Measurements from ENCODE around the gene CACNA1D.
A peak's percentile ranks its signal among the peaks of the same experiment; 100 is the strongest.

Gene CACNA1D

DNA sequence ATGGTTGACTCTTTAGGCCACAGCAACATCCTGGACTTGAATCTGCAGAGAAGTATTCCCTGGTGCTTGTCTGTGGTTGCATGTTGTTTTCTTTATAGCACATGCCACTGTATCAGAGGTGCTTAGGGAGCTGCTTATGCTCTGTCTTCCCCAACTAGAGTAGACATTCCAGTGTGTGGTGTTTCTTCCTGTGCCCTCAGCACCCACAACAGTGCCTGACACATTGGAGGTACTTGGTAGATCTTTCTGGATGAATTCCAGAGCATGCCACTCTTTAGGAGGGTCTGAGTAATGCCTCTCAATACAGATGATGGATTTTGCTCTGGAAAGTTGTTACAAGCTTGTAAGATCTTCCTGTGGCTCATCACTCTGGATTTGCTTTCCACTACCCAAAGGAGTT, 234.2 kb downstream of the CACNA1D start:
- TF ChIP-seq, protein P1, sequence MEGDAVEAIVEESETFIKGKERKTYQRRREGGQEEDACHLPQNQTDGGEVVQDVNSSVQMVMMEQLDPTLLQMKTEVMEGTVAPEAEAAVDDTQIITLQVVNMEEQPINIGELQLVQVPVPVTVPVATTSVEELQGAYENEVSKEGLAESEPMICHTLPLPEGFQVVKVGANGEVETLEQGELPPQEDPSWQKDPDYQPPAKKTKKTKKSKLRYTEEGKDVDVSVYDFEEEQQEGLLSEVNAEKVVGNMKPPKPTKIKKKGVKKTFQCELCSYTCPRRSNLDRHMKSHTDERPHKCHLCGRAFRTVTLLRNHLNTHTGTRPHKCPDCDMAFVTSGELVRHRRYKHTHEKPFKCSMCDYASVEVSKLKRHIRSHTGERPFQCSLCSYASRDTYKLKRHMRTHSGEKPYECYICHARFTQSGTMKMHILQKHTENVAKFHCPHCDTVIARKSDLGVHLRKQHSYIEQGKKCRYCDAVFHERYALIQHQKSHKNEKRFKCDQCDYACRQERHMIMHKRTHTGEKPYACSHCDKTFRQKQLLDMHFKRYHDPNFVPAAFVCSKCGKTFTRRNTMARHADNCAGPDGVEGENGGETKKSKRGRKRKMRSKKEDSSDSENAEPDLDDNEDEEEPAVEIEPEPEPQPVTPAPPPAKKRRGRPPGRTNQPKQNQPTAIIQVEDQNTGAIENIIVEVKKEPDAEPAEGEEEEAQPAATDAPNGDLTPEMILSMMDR (IDR thresholded peaks at IDR 0.05; ENCODE audit: control insufficient read depth, insufficient read depth, low read depth, low read length, missing control alignments) = no peak
- DNase-seq (ENCODE audit: low read depth) = no peak
- no peak overlapping the region for H3K4me3 ChIP-seq (ENCODE audit: control insufficient read depth, low read depth, low read length)

DNA sequence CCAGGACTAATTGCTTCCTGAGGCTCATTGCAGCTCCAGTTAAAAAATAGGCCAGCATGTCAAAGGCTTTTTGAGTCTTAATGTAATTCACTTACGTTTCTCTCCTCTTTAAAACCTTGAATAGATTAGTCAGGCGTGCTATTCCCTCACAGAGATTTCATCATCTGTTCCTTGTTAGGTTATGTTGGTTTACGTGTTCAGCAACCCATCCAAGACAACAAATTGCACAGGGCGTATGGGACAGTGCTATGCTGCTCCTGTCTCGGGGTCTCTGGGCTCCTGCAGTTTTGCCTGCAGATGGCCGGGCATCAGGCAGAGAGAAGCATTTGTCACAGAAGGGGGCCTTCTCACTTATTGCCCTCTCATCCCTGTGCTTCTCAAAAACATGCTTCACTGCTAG, 234.7 kb downstream of the CACNA1D start:
- no peak overlapping the region for H3K4me3 ChIP-seq (ENCODE audit: control insufficient read depth, low read depth, low read length)
- DNase-seq (ENCODE audit: low read depth) = peak; percentile 34
- TF ChIP-seq, protein P1 (IDR thresholded peaks at IDR 0.05; ENCODE audit: control insufficient read depth, insufficient read depth, low read depth, low read length, missing control alignments) = no peak

DNA sequence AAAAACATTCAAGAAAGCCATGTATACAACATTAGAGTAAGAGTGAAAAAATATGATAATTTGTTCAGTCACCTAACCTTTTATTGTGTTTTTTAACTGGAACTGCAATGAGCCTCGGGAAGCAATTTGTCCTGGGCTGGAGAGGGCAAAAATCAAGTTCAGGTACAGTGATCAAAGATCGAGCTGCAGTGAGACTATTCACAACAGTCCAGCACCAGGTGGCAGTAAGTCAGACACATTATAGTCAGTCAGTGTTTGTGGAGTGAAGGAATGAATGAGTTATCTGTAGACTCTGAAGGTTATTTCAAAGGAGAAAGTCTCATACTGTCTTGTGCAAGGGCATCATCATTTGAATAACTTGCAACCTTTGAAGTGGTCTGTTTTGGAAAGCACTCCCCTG, 235.2 kb downstream of the CACNA1D start:
- H3K4me3 ChIP-seq (ENCODE audit: control insufficient read depth, low read depth, low read length) = no peak overlapping the region
- no peak for DNase-seq (ENCODE audit: low read depth)
- TF ChIP-seq, protein P1 (IDR thresholded peaks at IDR 0.05; ENCODE audit: control insufficient read depth, insufficient read depth, low read depth, low read length, missing control alignments) = peak; percentile 28

DNA sequence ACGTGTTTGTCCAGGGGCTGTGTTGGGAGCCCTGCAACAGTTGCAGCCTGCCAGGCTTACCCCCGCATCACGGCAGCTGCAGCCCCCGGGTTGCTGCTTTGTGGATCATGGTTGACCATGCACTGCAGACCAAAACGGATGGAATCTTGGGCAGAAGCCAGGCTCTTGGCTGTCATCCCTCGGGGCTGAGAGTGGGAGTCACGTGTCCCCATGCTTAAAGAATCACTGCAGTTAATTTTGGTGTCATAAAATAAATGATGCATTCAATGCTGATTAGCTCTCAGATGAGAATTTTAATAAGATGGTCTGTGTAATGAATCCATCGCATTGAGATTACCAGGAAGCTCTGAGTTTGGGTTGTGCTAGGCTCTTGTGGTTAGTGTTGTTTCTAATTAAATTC, 236.2 kb downstream of the CACNA1D start:
- no peak overlapping the region for H3K4me3 ChIP-seq (ENCODE audit: control insufficient read depth, low read depth, low read length)
- no peak for DNase-seq (ENCODE audit: low read depth)
- TF ChIP-seq, protein P1 (IDR thresholded peaks at IDR 0.05; ENCODE audit: control insufficient read depth, insufficient read depth, low read depth, low read length, missing control alignments) = no peak

DNA sequence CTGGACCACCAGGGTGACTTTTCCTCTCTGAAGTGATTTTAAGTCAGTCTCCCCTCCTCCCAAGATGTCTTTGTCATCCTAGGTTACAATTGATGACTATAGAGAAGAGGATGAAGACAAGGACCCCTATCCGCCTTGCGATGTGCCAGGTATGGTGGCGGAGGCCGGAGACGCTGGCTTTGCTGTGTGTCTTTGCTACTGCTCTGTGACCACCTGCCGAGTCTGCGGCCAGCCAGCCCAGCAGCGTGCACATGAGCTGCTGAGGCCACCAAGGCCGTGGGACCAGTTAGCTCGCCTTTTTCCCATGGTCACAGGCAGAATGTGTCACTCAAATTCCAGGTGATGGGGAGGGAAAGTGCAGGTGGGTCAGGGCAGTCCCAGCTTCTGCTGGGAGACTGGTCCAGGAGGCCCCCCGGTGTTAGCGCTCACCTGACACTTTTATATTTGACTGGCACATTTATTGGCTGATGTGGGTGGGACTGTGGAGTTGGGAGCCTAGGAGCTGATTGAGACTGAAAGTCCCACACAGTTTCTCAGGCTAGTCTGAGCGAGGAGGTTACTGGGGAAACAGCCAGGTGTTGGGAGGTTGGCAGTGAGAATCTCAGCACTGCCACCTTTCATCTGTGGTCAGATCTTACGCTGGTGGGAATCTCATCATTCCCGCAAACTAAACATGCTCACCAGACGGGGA, 237.7 kb downstream of the CACNA1D start:
- H3K4me3 ChIP-seq (ENCODE audit: control insufficient read depth, low read depth, low read length) = no peak overlapping the region
- DNase-seq (ENCODE audit: low read depth) = no peak
- TF ChIP-seq, protein P1 (IDR thresholded peaks at IDR 0.05; ENCODE audit: control insufficient read depth, insufficient read depth, low read depth, low read length, missing control alignments) = no peak

DNA sequence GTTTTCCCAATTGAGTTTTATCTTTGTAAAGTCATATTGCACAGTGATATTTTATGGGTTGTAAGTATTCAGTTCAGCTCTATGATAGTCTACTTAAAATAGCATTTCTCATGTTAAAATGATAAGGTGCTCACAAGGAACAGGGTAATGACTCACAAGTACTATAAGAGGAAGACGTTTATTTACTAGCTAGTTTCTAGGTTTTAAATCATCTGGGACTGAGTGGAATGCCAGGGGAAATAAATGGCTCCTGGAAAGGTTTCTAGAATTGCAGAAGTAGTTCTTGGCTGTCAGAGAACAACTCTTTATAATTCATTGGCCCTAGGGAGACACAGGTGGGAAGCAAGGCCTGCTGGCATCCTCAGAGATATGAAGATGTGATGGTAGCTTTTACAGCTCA, 239.0 kb downstream of the CACNA1D start:
- no peak for DNase-seq (ENCODE audit: low read depth)
- TF ChIP-seq, protein P1 (IDR thresholded peaks at IDR 0.05; ENCODE audit: control insufficient read depth, insufficient read depth, low read depth, low read length, missing control alignments) = no peak
- no peak overlapping the region for H3K4me3 ChIP-seq (ENCODE audit: control insufficient read depth, low read depth, low read length)

Measured in AG09309 (cell line).